Measurements from ENCODE around the gene C1orf198. TPM values are rescaled to one million over a fixed set of nuclear protein-coding genes. Genes with fewer than 3 reads are reported as not detected.

Gene C1orf198
- total RNA-seq, 1 donor from 2014 or later = 7.1 TPM

DNA sequence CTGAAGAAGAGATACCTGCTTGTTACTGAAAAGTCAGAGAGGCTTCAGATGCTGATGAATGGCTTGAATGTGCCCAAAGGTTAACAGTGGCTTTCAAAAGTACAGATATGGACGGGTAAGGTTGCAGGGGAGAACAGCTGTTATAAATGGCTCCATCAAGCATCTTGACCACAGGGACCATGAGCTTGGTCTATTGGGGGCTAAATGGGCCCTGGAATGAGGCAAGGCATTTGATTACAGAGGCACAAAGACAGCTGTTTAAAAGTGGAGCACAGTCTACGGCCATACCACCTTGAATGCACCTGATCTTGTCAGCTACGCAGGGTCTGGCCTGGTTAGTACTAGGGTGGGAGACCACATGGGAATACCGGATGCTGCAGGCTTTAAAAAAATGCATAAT is 48.3 kb downstream of the C1orf198 start:
- no peak for DNase-seq (ENCODE audit: low read depth)
- Histone ChIP-seq H3K27me3 (ENCODE audit: control insufficient read depth, insufficient read depth, low read length) (no peaks in the 10 kb centered on the region), H3K4me3 (ENCODE audit: low read depth, low read length) (no peak overlapping the region), H3K36me3 (ENCODE audit: control insufficient read depth, insufficient read depth, low read length) (no peaks in the 10 kb centered on the region)
- TF ChIP-seq, protein P1, sequence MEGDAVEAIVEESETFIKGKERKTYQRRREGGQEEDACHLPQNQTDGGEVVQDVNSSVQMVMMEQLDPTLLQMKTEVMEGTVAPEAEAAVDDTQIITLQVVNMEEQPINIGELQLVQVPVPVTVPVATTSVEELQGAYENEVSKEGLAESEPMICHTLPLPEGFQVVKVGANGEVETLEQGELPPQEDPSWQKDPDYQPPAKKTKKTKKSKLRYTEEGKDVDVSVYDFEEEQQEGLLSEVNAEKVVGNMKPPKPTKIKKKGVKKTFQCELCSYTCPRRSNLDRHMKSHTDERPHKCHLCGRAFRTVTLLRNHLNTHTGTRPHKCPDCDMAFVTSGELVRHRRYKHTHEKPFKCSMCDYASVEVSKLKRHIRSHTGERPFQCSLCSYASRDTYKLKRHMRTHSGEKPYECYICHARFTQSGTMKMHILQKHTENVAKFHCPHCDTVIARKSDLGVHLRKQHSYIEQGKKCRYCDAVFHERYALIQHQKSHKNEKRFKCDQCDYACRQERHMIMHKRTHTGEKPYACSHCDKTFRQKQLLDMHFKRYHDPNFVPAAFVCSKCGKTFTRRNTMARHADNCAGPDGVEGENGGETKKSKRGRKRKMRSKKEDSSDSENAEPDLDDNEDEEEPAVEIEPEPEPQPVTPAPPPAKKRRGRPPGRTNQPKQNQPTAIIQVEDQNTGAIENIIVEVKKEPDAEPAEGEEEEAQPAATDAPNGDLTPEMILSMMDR (IDR thresholded peaks at IDR 0.05; ENCODE audit: insufficient read depth, low read length, severe bottlenecking) = no peak
- FAIRE-seq = no peak

DNA sequence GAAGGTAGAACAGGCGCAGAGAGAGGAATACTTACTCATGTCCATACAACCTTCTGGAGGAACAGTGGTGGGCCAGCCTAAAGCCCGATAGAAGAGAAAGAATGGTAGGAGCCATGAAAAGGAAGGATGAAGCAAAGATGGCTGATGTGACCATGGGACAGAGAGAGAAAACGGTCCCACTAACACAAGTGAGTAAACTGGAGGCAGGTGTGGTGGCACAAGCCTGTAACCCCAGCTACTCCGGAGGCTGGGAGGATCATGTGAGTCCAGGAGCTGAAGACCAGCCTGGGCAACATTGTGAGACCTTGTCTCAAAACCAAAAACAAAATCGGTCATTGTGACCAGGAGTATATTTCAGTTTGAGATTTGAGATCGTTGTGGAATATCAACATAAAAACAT is 49.4 kb downstream of the C1orf198 start:
- no peak overlapping the region for H3K4me3 ChIP-seq (ENCODE audit: low read depth, low read length)
- TF ChIP-seq, protein P1 (IDR thresholded peaks at IDR 0.05; ENCODE audit: insufficient read depth, low read length, severe bottlenecking) = no peak
- H3K36me3 ChIP-seq (ENCODE audit: control insufficient read depth, insufficient read depth, low read length) = no peaks in the 10 kb centered on the region
- H3K27me3 ChIP-seq (ENCODE audit: control insufficient read depth, insufficient read depth, low read length) = no peaks in the 10 kb centered on the region
- no peak for DNase-seq (ENCODE audit: low read depth)
- FAIRE-seq = no peak

DNA sequence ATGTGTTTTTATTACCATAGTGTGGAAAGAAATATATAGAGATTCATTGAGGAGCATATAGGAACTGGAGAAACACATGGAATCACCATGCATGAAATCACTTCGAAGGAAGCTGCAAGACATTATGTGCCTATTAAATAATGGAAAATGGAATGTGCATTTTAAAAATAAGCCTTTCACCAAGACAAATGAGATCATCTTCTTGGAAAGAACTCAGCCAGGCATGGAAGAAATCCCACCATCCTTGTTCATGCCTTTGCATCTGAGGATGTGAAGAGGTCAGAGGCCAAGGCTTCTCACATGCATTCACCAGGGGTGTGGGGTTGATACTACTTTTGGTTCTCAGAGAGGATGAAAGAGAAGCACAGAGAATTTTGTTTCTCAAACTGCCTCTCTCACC is 50.0 kb downstream of the C1orf198 start:
- H3K36me3 ChIP-seq (ENCODE audit: control insufficient read depth, insufficient read depth, low read length) = no peaks in the 10 kb centered on the region
- no peak for DNase-seq (ENCODE audit: low read depth)
- no peaks in the 10 kb centered on the region for H3K27me3 ChIP-seq (ENCODE audit: control insufficient read depth, insufficient read depth, low read length)
- TF ChIP-seq, protein P1 (IDR thresholded peaks at IDR 0.05; ENCODE audit: insufficient read depth, low read length, severe bottlenecking) = no peak
- no peak overlapping the region for H3K4me3 ChIP-seq (ENCODE audit: low read depth, low read length)
- FAIRE-seq = no peak

DNA sequence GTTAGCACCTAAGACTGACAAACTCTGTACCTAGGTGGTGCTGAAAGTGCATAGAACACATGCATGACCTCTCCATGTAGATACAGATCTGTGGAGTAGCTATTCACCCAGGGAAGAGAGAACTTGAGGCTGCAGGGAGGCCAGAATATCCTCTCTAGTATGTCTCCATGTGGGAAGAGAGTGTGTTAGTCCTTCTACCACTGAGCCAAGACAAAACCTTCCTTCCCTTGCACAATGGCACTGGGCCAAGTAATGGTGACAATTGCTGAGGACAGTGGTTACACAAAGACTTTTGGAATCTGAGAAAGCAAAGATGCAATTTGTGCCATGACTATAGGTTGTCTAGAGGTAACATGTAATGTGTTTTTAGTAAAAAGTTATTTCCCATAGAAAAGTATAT is 52.3 kb downstream of the C1orf198 start:
- DNase-seq (ENCODE audit: low read depth) (no peak), FAIRE-seq (peak; percentile 32)
- TF ChIP-seq, protein P1 (IDR thresholded peaks at IDR 0.05; ENCODE audit: insufficient read depth, low read length, severe bottlenecking) = no peak

DNA sequence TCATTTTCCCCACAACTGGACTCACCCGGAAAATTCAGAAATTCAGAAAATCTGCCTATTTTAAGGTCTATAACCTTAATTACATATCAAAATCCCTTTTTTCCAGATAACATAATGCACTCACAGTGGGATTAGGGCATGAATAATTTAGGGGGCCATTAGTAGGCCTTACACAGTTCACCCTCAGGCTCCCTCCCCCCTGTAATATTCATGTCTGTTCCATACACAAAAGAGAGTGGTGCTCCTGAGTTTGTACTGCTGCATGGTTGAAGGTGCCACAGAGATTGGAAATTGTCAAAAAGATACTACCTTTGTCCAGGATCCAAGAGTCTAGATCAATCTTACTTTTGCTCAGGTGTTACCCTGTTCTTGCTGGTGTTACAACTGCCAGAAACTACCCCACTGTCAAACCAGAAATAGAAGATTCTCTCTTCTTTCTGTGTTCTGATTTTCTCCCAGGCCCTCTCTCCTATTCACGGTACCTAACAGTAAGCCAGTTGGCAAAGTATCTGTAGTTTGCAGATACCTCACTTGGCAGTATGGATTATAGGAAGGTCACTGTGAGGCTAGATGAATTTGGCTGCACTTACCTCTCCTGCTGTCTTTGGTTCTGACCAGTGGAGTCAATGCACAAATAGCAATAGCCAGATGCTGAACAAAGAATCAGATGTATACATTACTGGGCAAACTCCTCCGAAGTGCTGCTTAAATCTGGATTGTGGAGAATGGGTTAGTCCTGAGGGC is 53.2 kb downstream of the C1orf198 start:
- Histone ChIP-seq H3K36me3 (ENCODE audit: control insufficient read depth, insufficient read depth, low read length) (no peaks in the 10 kb centered on the region), H3K4me3 (ENCODE audit: low read depth, low read length) (no peak overlapping the region), H3K27me3 (ENCODE audit: control insufficient read depth, insufficient read depth, low read length) (no peaks in the 10 kb centered on the region)
- TF ChIP-seq, protein P1 (IDR thresholded peaks at IDR 0.05; ENCODE audit: insufficient read depth, low read length, severe bottlenecking) = no peak
- FAIRE-seq = no peak
- no peak for DNase-seq (ENCODE audit: low read depth)

More for the DNA sequence above, 52.3 kb downstream of the C1orf198 start:
- H3K27me3 ChIP-seq (ENCODE audit: control insufficient read depth, insufficient read depth, low read length) = no peaks in the 10 kb centered on the region
- no peaks in the 10 kb centered on the region for H3K36me3 ChIP-seq (ENCODE audit: control insufficient read depth, insufficient read depth, low read length)
- no peak overlapping the region for H3K4me3 ChIP-seq (ENCODE audit: low read depth, low read length)

DNA sequence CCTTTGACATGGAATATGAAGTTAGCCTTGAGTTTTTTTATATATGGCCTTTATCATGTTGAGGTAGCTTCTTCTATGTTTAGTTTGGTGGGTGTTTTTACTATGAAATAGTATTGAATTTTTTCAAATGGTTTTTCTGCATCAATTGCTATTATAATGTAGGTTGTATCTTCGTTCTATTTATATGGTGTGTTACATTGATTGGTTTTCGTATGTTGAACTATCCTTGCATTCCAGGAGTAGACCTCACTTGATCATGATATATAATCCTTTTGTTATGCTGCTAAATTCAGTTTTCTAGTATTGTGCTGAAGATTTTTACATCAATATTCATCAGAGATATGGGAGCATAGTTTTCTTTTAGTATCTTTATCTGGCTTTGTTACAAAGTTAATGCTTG is 55.8 kb downstream of the C1orf198 start:
- no peak for DNase-seq (ENCODE audit: low read depth)
- Histone ChIP-seq H3K36me3 (ENCODE audit: control insufficient read depth, insufficient read depth, low read length) (no peaks in the 10 kb centered on the region), H3K27me3 (ENCODE audit: control insufficient read depth, insufficient read depth, low read length) (no peaks in the 10 kb centered on the region), H3K4me3 (ENCODE audit: low read depth, low read length) (no peak overlapping the region)
- TF ChIP-seq, protein P1 (IDR thresholded peaks at IDR 0.05; ENCODE audit: insufficient read depth, low read length, severe bottlenecking) = no peak
- no peak for FAIRE-seq

Data from bronchial epithelial cell (primary cell).